ENCODE data around the gene KRTAP27-1. TPM values are rescaled to one million over a fixed set of nuclear protein-coding genes. Genes with fewer than 3 reads are reported as not detected.

The KRTAP27-1 gene
- polyA plus RNA-seq, 2 of the 4 experiments (the other 2 are of a cell fraction) = not detected

DNA sequence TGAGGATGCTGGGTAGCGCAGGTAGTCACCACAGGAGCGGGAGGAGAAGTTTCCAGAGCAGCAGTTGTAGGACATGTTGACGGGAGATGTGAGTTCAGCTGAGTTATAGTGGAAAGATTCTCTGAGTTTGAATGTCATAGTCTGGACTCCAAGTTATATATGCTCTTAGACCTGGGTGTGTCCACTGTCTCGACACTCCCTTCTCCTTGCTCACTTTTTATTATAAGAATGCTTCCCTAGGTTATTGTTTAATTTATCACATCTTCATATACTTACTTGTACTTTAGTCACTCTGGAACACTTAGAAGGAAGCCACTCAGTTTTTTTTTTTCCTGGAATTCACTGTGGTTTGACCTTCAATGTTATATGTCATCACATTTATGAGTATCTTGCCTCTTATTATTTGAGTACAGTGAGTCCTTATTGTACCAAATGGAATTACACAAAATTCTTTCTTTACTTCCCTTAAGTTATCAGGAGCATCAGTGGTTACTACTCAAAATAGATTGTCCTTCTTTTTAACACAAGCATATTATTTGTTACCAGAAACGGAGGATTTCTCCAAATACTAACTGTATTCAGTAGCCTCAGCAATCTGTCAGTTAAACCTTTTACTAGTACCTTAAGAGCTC, 34.8 kb upstream of the KRTAP27-1 start, which contains the start of gene KRTAP13-2:
Gene KRTAP13-2, minus strand, starts transcription at position 133 of the 632 bp plus-strand sequence. Its CDS starts 58 bp downstream, at position 75.
- no peaks in the 10 kb centered on the region for H3K4me1 ChIP-seq
- ChIA-PET POLR2A (no interaction called here), CTCF (interaction anchor here (0.7 kb wide), 1 partner anchor 141 kb away, joined by 5 read pairs; no protein-coding TSS in a partner anchor)
- H3K9me3 ChIP-seq = no peaks in the 10 kb centered on the region
- H3K4me3 ChIP-seq = no peak within 1 kb of the TSS
- no peak for TF ChIP-seq HOXB5 (CRISPR knock-in tag; IDR thresholded peaks at IDR 0.05)
- DNase-seq (ENCODE audit: low read depth in 1 of 2, low spot score in 1 of 2) (no peak), ATAC-seq (no peak), FAIRE-seq (no peak)
- no peak within 1 kb of the TSS for H3K4me2 ChIP-seq
- H3K27ac ChIP-seq = no peak within 1 kb of the TSS
- 5% methylated on average over 3 of the region's 5 CpGs for WGBS (ENCODE audit: missing lambda C conversion rate)

- H3K4me3 ChIP-seq = no peak overlapping the region
- 0% methylated on average over 3 of the region's 3 CpGs for WGBS (ENCODE audit: missing lambda C conversion rate)
- TF ChIP-seq TP53 (CRISPR knock-in tag; IDR thresholded peaks at IDR 0.05) (no peak), RCOR1 (IDR thresholded peaks at IDR 0.05; ENCODE audit: low read depth, low read length) (no peak), KDM1A (IDR thresholded peaks at IDR 0.05; ENCODE audit: low read depth) (no peak), RNF2 (IDR thresholded peaks at IDR 0.05; ENCODE audit: borderline replicate concordance, low read depth) (no peak), RARB (CRISPR knock-in tag; IDR thresholded peaks at IDR 0.05) (no peak)
- TF ChIP-seq, protein P1, sequence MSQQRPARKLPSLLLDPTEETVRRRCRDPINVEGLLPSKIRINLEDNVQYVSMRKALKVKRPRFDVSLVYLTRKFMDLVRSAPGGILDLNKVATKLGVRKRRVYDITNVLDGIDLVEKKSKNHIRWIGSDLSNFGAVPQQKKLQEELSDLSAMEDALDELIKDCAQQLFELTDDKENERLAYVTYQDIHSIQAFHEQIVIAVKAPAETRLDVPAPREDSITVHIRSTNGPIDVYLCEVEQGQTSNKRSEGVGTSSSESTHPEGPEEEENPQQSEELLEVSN (IDR thresholded peaks at IDR 0.05; ENCODE audit: borderline replicate concordance, low read depth) = no peak
- ATAC-seq = no peak
- DNase-seq (ENCODE audit: low read depth in 1 of 2, low spot score in 1 of 2) = no peak
- POLR2A ChIA-PET = no interaction called here
- no peak overlapping the region for H3K27ac ChIP-seq
- H3K4me2 ChIP-seq = no peak overlapping the region
- no peaks in the 10 kb centered on the region for H3K9me3 ChIP-seq
- FAIRE-seq = no peak
- no peaks in the 10 kb centered on the region for H3K4me1 ChIP-seq
- CTCF ChIA-PET = no interaction called here
These were observed 18.4 kb upstream of the KRTAP27-1 start for GRCh38 chr21:30355906-30356305.

DNA sequence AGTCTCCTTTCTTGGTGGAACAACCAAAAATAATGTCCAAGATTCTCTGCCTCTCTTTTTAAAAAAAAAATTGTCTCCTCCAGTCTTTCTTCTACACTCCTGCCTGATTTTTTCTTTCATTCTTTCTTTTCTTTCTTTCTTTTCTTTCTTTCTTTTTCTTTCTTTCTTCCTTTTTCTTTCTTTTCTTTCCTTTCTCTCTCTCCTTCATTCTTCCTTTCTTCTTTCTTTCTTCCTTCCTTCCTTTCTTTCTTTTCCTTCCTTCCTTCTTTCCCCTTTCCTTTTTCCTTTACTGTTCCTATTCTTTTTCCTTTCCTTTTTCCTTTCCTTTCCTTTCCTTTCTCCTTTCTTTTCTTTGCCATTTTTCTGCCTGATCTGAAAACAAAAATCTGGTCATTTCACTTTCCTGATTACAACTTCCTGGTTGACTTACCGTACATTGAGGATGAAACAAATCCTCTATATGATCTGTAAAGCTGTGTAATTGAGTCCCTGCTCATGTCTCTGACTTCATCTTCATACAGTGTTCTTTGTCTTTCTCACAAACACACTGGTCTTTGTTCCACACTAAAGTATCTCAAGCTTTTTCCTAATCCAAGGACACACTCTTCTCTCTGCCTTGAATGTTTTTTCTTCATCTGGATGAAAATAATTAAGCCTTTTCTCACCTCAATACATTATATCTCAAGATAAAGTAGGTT, 17.0 kb upstream of the KRTAP27-1 start:
- POLR2A ChIA-PET = no interaction called here
- FAIRE-seq = no peak
- 6% methylated on average over 1 of the region's 1 CpG for WGBS (ENCODE audit: missing lambda C conversion rate)

More for the DNA sequence above, 17.0 kb upstream of the KRTAP27-1 start:
- TF ChIP-seq HOXB13 (CRISPR knock-in tag; IDR thresholded peaks at IDR 0.05; ENCODE audit: low read depth) (no peak), RAD21 (conservative IDR thresholded peaks at IDR 0.05 in 1 of 2, IDR thresholded peaks at IDR 0.05 in 1 of 2) (no peak), SMC3 (IDR thresholded peaks at IDR 0.05) (no peak), KDM1A (IDR thresholded peaks at IDR 0.05; ENCODE audit: low read depth) (no peak), NFE2L2 (conservative IDR thresholded peaks at IDR 0.05; ENCODE audit: low read length) (no peak), CBX2 (IDR thresholded peaks at IDR 0.05; ENCODE audit: borderline replicate concordance, low read depth) (no peak), RARB (CRISPR knock-in tag; IDR thresholded peaks at IDR 0.05) (no peak), GATA3 (IDR thresholded peaks at IDR 0.05; ENCODE audit: borderline replicate concordance) (no peak), ESRRA (IDR thresholded peaks at IDR 0.05; ENCODE audit: borderline replicate concordance, low read length) (no peak), POLR2A (IDR thresholded peaks at IDR 0.05; ENCODE audit: low read length) (no peak), CTCF (IDR thresholded peaks at IDR 0.05) (no peak), ZFP36 (IDR thresholded peaks at IDR 0.05; ENCODE audit: borderline replicate concordance, partially characterized antibody) (no peak), CEBPB (IDR thresholded peaks at IDR 0.05) (no peak), ZSCAN20 (CRISPR knock-in tag; IDR thresholded peaks at IDR 0.05) (no peak)
- TF ChIP-seq, protein P1 (IDR thresholded peaks at IDR 0.05; ENCODE audit: borderline replicate concordance, low read depth) = no peak
- TF ChIP-seq, protein P2, sequence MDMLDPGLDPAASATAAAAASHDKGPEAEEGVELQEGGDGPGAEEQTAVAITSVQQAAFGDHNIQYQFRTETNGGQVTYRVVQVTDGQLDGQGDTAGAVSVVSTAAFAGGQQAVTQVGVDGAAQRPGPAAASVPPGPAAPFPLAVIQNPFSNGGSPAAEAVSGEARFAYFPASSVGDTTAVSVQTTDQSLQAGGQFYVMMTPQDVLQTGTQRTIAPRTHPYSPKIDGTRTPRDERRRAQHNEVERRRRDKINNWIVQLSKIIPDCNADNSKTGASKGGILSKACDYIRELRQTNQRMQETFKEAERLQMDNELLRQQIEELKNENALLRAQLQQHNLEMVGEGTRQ (IDR thresholded peaks at IDR 0.05) = no peak
- Histone ChIP-seq H3K4me3 (no peak overlapping the region), H3K27ac (no peak overlapping the region), H3K4me1 (no peaks in the 10 kb centered on the region), H3K9me3 (no peaks in the 10 kb centered on the region), H3K4me2 (no peak overlapping the region)
- DNase-seq (ENCODE audit: low read depth in 1 of 2, low spot score in 1 of 2) (no peak), ATAC-seq (no peak)
- CTCF ChIA-PET = no interaction called here

Data from A549 (cell line).